ENCODE results near the gene COL27A1.

Gene COL27A1

GRCh38 chr9:114243240-114243639 is 87.9 kb downstream of the COL27A1 start:
- H3K27ac ChIP-seq (ENCODE audit: insufficient read depth, low read length, poor library complexity, severe bottlenecking), result no peak overlapping the region
- no peaks in the 10 kb centered on the region for H3K4me1 ChIP-seq (ENCODE audit: control insufficient read depth, insufficient read depth, low read length, poor library complexity, severe bottlenecking)
- no peaks in the 10 kb centered on the region for H3K36me3 ChIP-seq (ENCODE audit: control insufficient read depth, insufficient read depth, low read length)
- H3K27me3 ChIP-seq (replicated peaks; ENCODE audit: control insufficient read depth, insufficient read depth, low read length, poor library complexity, severe bottlenecking), result no peaks in the 10 kb centered on the region
- no peak for DNase-seq
- no peaks in the 10 kb centered on the region for H3K9me3 ChIP-seq (ENCODE audit: control insufficient read depth, low read length)
- no peak overlapping the region for H3K4me3 ChIP-seq (ENCODE audit: insufficient read depth, low read depth, low read length, poor library complexity, severe bottlenecking)

- no peaks in the 10 kb centered on the region for H3K9me3 ChIP-seq (ENCODE audit: control insufficient read depth, low read length)
- no peak overlapping the region for H3K4me3 ChIP-seq (ENCODE audit: insufficient read depth, low read depth, low read length, poor library complexity, severe bottlenecking)
- no peak for DNase-seq
- no peaks in the 10 kb centered on the region for H3K4me1 ChIP-seq (ENCODE audit: control insufficient read depth, insufficient read depth, low read length, poor library complexity, severe bottlenecking)
- no peaks in the 10 kb centered on the region for H3K36me3 ChIP-seq (ENCODE audit: control insufficient read depth, insufficient read depth, low read length)
- no peak overlapping the region for H3K27ac ChIP-seq (ENCODE audit: insufficient read depth, low read length, poor library complexity, severe bottlenecking)
- H3K27me3 ChIP-seq (replicated peaks; ENCODE audit: control insufficient read depth, insufficient read depth, low read length, poor library complexity, severe bottlenecking), result no peaks in the 10 kb centered on the region
These were observed 89.2 kb downstream of the COL27A1 start for GRCh38 chr9:114244570-114244969.

GRCh38 chr9:114246558-114246957 is 91.2 kb downstream of the COL27A1 start:
- Histone ChIP-seq H3K36me3 (ENCODE audit: control insufficient read depth, insufficient read depth, low read length) (no peaks in the 10 kb centered on the region), H3K27me3 (replicated peaks; ENCODE audit: control insufficient read depth, insufficient read depth, low read length, poor library complexity, severe bottlenecking) (no peaks in the 10 kb centered on the region), H3K9me3 (ENCODE audit: control insufficient read depth, low read length) (no peaks in the 10 kb centered on the region), H3K4me3 (ENCODE audit: insufficient read depth, low read depth, low read length, poor library complexity, severe bottlenecking) (no peak overlapping the region), H3K27ac (ENCODE audit: insufficient read depth, low read length, poor library complexity, severe bottlenecking) (no peak overlapping the region), H3K4me1 (ENCODE audit: control insufficient read depth, insufficient read depth, low read length, poor library complexity, severe bottlenecking) (no peaks in the 10 kb centered on the region)
- no peak for DNase-seq

GRCh38 chr9:114247077-114247476 is 91.7 kb downstream of the COL27A1 start:
- H3K27me3 ChIP-seq (replicated peaks; ENCODE audit: control insufficient read depth, insufficient read depth, low read length, poor library complexity, severe bottlenecking), result no peaks in the 10 kb centered on the region
- H3K27ac ChIP-seq (ENCODE audit: insufficient read depth, low read length, poor library complexity, severe bottlenecking), result no peak overlapping the region
- H3K36me3 ChIP-seq (ENCODE audit: control insufficient read depth, insufficient read depth, low read length), result no peaks in the 10 kb centered on the region
- no peak for DNase-seq
- H3K4me1 ChIP-seq (ENCODE audit: control insufficient read depth, insufficient read depth, low read length, poor library complexity, severe bottlenecking), result no peaks in the 10 kb centered on the region
- H3K4me3 ChIP-seq (ENCODE audit: insufficient read depth, low read depth, low read length, poor library complexity, severe bottlenecking), result no peak overlapping the region
- no peaks in the 10 kb centered on the region for H3K9me3 ChIP-seq (ENCODE audit: control insufficient read depth, low read length)

GRCh38 chr9:114247491-114247890 is 92.2 kb downstream of the COL27A1 start:
- no peaks in the 10 kb centered on the region for H3K27me3 ChIP-seq (replicated peaks; ENCODE audit: control insufficient read depth, insufficient read depth, low read length, poor library complexity, severe bottlenecking)
- no peak overlapping the region for H3K27ac ChIP-seq (ENCODE audit: insufficient read depth, low read length, poor library complexity, severe bottlenecking)

GRCh38 chr9:114248299-114248707 is 93.0 kb downstream of the COL27A1 start:
- Histone ChIP-seq H3K4me1 (ENCODE audit: control insufficient read depth, insufficient read depth, low read length, poor library complexity, severe bottlenecking) (no peaks in the 10 kb centered on the region), H3K9me3 (ENCODE audit: control insufficient read depth, low read length) (no peaks in the 10 kb centered on the region), H3K4me3 (ENCODE audit: insufficient read depth, low read depth, low read length, poor library complexity, severe bottlenecking) (no peak overlapping the region), H3K27me3 (replicated peaks; ENCODE audit: control insufficient read depth, insufficient read depth, low read length, poor library complexity, severe bottlenecking) (no peaks in the 10 kb centered on the region), H3K27ac (ENCODE audit: insufficient read depth, low read length, poor library complexity, severe bottlenecking) (no peak overlapping the region), H3K36me3 (ENCODE audit: control insufficient read depth, insufficient read depth, low read length) (no peaks in the 10 kb centered on the region)
- DNase-seq, result no peak

More at GRCh38 chr9:114247491-114247890, 92.2 kb downstream of the COL27A1 start:
- DNase-seq, result no peak
- Histone ChIP-seq H3K4me3 (ENCODE audit: insufficient read depth, low read depth, low read length, poor library complexity, severe bottlenecking) (no peak overlapping the region), H3K9me3 (ENCODE audit: control insufficient read depth, low read length) (no peaks in the 10 kb centered on the region), H3K36me3 (ENCODE audit: control insufficient read depth, insufficient read depth, low read length) (no peaks in the 10 kb centered on the region), H3K4me1 (ENCODE audit: control insufficient read depth, insufficient read depth, low read length, poor library complexity, severe bottlenecking) (no peaks in the 10 kb centered on the region)

GRCh38 chr9:114249424-114250234 is 94.3 kb downstream of the COL27A1 start:
- H3K27me3 ChIP-seq (replicated peaks; ENCODE audit: control insufficient read depth, insufficient read depth, low read length, poor library complexity, severe bottlenecking), result no peaks in the 10 kb centered on the region
- no peaks in the 10 kb centered on the region for H3K36me3 ChIP-seq (ENCODE audit: control insufficient read depth, insufficient read depth, low read length)
- no peak overlapping the region for H3K27ac ChIP-seq (ENCODE audit: insufficient read depth, low read length, poor library complexity, severe bottlenecking)
- no peaks in the 10 kb centered on the region for H3K4me1 ChIP-seq (ENCODE audit: control insufficient read depth, insufficient read depth, low read length, poor library complexity, severe bottlenecking)
- H3K4me3 ChIP-seq (ENCODE audit: insufficient read depth, low read depth, low read length, poor library complexity, severe bottlenecking), result no peak overlapping the region
- DNase-seq, result no peak
- H3K9me3 ChIP-seq (ENCODE audit: control insufficient read depth, low read length), result no peaks in the 10 kb centered on the region

GRCh38 chr9:114250235-114250568 is 94.9 kb downstream of the COL27A1 start:
- Histone ChIP-seq H3K36me3 (ENCODE audit: control insufficient read depth, insufficient read depth, low read length) (no peaks in the 10 kb centered on the region), H3K9me3 (ENCODE audit: control insufficient read depth, low read length) (no peaks in the 10 kb centered on the region), H3K4me1 (ENCODE audit: control insufficient read depth, insufficient read depth, low read length, poor library complexity, severe bottlenecking) (no peaks in the 10 kb centered on the region), H3K27me3 (replicated peaks; ENCODE audit: control insufficient read depth, insufficient read depth, low read length, poor library complexity, severe bottlenecking) (no peaks in the 10 kb centered on the region), H3K4me3 (ENCODE audit: insufficient read depth, low read depth, low read length, poor library complexity, severe bottlenecking) (no peak overlapping the region), H3K27ac (ENCODE audit: insufficient read depth, low read length, poor library complexity, severe bottlenecking) (no peak overlapping the region)
- DNase-seq, result no peak

- no peak for DNase-seq
- H3K9me3 ChIP-seq (ENCODE audit: control insufficient read depth, low read length), result no peaks in the 10 kb centered on the region
- H3K36me3 ChIP-seq (ENCODE audit: control insufficient read depth, insufficient read depth, low read length), result no peaks in the 10 kb centered on the region
- no peak overlapping the region for H3K4me3 ChIP-seq (ENCODE audit: insufficient read depth, low read depth, low read length, poor library complexity, severe bottlenecking)
- no peaks in the 10 kb centered on the region for H3K4me1 ChIP-seq (ENCODE audit: control insufficient read depth, insufficient read depth, low read length, poor library complexity, severe bottlenecking)
- no peaks in the 10 kb centered on the region for H3K27me3 ChIP-seq (replicated peaks; ENCODE audit: control insufficient read depth, insufficient read depth, low read length, poor library complexity, severe bottlenecking)
- no peak overlapping the region for H3K27ac ChIP-seq (ENCODE audit: insufficient read depth, low read length, poor library complexity, severe bottlenecking)
These were observed 95.3 kb downstream of the COL27A1 start for GRCh38 chr9:114250648-114251047.

- no peaks in the 10 kb centered on the region for H3K27me3 ChIP-seq (replicated peaks; ENCODE audit: control insufficient read depth, insufficient read depth, low read length, poor library complexity, severe bottlenecking)
- no peak overlapping the region for H3K27ac ChIP-seq (ENCODE audit: insufficient read depth, low read length, poor library complexity, severe bottlenecking)
- DNase-seq, result no peak
- no peaks in the 10 kb centered on the region for H3K4me1 ChIP-seq (ENCODE audit: control insufficient read depth, insufficient read depth, low read length, poor library complexity, severe bottlenecking)
- H3K9me3 ChIP-seq (ENCODE audit: control insufficient read depth, low read length), result no peaks in the 10 kb centered on the region
- H3K36me3 ChIP-seq (ENCODE audit: control insufficient read depth, insufficient read depth, low read length), result no peaks in the 10 kb centered on the region
- H3K4me3 ChIP-seq (ENCODE audit: insufficient read depth, low read depth, low read length, poor library complexity, severe bottlenecking), result no peak overlapping the region
These were observed 97.1 kb downstream of the COL27A1 start for GRCh38 chr9:114252394-114252793.

Measured in effector memory CD4-positive, alpha-beta T cell (primary cell).